ENCODE data around the gene CDH23. TPM values are rescaled to one million over a fixed set of nuclear protein-coding genes. Genes with fewer than 3 reads are reported as not detected.

The CDH23 gene
- polyA plus RNA-seq, 1 donor, result 0.90 TPM

DNA sequence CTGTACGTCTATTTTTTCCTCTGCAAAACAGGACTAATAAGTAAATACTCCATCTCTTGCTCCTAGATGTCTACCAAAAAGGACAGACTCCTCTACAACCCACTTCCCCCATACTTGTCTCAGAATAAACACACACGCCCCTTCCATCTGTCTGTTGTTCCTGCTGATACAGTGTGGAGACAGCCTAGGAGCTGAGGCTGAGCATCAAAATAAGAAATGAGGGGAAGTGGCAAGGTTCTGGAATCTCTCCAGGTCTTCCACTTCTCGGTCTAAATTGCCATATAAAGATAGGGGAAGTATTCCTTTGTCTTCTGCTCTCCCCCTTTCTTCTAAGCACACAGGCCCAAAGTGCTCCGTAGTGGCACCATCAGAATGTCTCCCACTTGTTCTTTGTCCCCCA lies 407.4 kb downstream of the CDH23 start:
- DNase-seq, result no peak

DNA sequence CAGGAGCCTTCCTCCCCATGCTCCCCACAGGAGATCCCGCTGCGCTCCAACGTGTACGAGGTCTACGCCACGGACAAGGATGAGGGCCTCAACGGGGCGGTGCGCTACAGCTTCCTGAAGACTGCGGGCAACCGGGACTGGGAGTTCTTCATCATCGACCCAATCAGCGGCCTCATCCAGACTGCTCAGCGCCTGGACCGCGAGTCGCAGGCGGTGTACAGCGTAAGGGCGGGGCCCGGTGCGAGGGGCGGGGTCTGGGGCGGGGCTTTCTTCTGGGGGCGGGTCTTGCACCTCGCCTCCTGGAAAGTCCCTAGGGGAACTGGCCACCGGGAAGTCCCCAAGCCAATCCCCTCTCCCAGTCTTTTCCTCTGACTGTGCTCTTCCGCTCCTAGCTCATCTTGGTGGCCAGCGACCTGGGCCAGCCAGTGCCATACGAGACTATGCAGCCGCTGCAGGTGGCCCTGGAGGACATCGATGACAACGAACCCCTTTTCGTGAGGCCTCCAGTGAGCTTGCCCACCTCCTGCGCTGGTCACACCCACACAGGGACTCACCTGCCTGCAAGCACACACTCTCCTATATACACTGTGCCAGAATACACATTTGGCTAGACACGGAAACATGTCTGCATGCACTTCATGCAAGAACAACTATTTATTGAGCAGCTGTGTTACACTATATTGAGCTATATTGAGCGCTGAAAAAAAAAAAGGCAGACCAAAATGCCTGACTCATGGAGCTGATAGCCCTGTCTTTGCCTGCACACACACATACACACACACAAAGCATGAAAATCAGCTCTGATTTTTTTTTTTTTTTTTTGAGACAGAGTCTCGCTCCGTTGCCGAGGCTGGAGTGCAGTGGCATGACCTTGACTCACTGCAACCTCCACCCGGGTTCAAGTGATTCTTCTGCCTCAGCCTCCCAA lies 409.3 kb downstream of the CDH23 start:
- no peak for DNase-seq

DNA sequence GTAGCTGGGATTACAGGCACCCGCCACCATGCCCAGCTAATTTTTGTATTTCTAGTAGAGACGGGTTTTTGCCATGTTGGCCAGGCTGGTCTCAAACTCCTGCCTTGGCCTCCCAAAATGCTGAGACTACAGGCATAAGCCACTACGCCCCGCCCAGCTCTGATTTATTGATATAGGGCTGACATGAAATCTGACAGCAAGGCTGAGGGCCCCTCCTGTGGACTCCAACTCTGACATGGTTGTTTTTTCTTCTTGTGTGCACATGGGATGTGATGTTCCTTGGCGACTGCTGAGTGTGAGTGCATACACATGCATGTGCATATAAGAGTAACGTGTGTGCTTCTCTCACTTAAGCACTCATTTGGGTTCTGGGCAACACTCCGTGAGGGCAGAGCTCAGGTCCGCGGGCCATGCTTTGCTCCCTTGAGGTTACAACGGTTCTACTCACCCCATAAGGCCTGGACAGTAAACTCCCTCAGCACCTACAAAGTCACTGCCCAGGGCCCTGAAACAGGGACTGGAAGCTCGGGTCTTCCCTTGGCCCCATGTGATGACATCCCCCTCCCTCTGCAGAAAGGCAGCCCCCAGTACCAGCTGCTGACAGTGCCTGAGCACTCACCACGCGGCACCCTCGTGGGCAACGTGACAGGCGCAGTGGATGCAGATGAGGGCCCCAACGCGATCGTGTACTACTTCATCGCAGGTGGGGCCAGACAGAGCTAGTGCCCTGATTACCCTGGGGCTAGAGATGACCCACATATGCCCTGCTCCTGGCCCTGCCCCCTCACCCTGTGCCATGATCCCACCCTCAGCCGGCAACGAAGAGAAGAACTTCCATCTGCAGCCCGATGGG lies 410.2 kb downstream of the CDH23 start:
- no peak for DNase-seq

DNA sequence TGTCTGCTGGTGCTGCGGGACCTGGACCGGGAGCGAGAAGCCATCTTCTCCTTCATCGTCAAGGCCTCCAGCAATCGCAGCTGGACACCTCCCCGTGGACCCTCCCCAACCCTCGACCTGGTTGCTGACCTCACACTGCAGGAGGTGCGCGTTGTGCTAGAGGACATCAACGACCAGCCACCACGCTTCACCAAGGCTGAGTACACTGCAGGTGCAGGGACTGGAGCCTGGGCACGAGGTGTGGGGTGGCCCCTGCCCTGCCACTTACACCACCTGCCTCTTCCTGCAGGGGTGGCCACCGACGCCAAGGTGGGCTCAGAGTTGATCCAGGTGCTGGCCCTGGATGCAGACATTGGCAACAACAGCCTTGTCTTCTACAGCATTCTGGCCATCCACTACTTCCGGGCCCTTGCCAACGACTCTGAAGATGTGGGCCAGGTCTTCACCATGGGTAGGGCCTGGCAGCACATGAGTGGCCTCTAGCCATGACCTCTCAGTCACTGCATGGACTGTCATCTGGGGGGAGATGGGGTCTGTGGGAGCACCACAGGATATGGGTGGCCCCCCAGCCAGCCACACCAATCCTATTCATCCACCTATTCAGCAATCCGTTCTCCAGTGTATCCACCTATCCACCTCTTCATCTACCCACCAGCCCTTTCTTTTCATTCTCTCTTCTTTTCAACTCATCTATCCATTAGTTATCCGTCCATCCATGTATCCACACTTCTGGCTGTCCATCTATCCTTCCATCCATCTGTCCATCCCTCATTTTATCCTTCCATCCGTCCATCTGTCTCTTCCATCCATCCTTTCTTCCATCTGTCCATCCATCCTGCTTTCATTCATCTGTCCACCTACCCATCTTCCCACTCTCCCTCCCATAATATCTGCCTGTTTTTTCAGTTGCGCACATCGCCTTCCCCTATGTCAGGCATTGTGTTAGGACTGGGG lies 411.1 kb downstream of the CDH23 start:
- DNase-seq, result no peak

DNA sequence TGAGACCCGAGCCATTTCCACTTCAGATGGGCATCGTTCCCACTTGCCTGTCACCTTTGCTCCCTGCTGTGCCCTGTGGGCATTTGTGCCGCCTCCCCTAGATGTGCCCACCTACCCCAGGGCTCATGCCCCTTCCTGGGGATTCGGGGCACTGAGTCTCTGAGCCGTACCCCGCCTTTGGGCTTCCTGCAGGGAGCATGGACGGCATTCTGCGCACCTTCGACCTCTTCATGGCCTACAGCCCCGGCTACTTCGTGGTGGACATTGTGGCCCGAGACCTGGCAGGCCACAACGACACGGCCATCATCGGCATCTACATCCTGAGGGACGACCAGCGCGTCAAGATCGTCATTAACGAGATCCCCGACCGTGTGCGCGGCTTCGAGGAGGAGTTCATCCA lies 412.9 kb downstream of the CDH23 start:
- DNase-seq, result no peak

DNA sequence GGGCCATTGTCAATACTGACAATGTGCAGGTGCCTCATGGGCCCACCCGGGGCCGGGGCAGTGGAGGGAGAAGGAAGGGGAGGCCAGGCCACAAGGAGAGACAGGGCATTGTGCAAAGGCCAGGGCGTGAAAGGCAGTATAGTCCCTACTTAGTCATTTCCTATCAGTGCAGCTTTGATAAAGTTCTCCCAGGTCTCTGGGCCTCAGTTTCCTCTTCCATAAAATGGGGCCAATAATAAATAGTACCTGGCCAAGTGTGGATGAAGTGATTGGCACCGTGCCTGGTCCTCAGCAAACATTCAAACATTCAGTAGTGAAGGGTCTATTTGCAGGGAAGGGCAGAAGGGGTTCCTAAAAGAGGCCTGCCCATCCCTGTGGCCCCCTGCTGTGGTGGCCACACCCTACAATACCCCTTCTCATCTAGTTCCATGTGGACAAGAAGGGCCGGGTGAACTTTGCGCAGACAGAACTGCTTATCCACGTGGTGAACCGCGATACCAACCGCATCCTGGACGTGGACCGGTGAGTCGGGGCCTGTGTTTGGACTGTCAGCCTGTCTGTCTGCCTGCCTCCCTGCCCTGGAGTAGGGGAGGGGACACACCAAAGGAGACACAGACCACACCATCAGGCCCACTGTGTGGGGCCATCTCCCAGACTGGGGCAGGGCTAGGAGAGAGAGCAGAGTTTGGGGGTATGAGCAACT lies 413.5 kb downstream of the CDH23 start:
- no peak for DNase-seq

DNA sequence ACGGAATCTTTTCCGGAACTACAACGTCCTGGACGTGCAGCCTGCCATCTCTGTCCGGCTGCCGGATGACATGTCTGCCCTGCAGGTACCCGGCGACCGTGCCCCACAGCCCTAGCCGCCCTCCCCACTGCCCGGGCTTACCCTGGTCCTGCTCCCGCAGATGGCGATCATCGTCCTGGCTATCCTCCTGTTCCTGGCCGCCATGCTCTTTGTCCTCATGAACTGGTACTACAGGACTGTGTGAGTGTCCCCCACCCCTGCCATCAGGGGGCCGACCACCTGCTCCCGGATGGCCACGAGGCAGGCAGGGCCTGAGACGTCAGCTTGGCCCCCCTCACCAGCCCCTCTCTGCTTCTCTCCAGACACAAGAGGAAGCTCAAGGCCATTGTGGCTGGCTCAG lies 414.6 kb downstream of the CDH23 start:
- DNase-seq, result no peak

DNA sequence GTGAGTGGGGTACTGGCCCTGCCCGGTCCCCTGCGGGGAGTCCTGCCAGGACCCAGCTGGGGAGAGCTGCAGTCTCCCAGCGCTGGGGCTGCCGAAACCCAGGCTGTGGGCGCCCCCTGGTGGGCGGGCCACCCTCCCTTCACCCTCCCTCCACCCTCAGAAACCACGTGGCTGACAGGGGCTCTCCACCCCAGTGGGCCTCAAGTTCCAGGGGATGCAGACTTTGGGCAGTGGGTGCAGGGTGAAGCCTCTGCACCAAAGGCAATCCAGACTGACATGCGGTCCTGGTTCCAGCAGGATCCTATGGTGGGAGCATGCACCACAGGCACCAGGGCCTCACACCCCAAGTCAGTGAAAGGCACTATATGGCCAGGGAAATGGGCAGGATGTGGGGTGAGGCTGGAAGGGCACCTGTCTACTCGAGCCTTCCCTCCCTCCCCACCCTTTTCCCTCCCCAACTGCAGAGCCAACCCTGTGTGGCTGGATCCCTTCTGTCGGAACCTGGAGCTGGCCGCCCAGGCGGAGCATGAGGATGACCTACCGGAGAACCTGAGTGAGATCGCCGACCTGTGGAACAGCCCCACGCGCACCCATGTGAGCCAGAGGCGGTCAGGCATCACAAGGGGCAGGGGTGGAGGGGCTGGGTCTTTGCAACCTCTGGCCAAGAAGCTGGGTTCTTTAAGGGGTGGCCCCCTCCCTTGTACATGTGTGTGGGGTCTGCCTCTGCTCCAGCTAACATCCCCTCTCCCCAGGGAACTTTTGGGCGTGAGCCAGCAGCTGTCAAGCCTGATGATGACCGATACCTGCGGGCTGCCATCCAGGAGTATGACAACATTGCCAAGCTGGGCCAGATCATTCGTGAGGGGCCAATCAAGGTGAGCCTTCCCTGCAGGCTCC lies 415.5 kb downstream of the CDH23 start:
- peak; percentile 35 for DNase-seq

DNA sequence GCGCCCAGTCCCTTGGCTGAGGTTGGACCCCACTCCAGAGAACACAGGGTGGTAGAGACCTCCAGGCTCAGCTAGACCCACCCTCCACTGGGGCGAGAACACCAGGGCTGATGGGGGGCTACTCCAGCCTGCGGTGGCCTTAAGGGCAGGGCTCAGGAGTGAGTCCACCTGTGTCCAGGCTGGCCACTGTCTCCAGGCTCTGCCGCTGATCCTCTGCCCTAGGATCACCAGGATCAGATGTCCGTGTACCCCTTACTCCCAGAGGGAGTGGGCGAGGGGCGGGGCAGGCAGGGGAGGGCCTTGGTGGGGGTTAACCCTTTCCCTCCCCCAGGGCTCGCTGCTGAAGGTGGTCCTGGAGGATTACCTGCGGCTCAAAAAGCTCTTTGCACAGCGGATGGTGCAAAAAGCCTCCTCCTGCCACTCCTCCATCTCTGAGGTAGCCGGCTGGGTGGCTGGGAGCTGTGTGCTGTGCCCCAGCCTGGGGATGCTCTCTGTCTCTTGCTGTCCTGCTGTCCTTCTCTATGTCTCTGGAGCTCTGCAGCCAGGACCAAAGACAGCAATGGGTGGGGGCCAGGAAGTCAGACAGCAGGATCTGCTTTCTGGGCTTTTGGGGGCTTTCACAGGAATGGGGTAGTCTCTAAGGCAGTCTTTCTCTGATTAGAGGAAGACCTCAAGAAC lies 416.3 kb downstream of the CDH23 start:
- no peak for DNase-seq

DNA sequence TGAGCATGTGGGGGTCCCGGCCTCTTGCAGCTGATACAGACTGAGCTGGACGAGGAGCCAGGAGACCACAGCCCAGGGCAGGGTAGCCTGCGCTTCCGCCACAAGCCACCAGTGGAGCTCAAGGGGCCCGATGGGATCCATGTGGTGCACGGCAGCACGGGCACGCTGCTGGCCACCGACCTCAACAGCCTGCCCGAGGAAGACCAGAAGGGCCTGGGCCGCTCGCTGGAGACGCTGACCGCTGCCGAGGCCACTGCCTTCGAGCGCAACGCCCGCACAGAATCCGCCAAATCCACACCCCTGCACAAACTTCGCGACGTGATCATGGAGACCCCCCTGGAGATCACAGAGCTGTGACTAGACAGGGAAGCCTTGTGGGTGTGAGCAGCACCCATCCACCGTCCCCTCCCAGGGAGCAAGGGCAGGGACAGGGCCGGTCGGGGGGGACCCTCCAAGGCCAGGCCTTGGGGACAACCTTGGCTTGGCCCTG lies 418.2 kb downstream of the CDH23 start:
- DNase-seq, result no peak

DNA sequence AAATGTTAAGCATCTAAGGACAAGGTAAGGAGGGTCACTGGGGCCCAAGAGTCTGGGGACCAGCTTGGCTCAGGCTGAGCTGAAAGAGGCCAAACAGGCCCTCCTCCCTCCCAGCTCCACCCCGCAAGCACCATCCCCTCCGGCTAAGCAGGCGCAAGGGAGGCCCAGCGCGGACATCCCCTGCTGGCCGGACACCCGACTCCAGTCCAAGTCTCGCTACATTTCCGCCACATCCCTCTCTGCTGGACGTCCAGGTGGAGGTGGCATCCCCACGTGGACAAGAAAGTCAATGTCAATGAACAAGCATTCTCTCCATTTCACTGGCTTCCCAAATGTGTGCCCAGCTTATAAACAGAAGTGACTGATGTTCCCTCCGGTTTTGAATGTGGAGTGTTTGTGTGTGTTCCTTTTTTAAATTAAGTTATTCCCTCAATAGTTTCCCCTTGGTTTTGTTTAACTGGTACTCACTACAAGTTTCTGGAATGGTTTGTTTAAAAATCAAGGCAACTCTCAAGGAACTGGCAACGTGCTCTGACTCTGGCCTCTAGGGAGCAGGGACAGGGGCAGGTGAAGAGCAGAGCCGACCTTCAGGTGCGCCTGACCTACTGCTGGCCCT lies 418.9 kb downstream of the CDH23 start:
- no peak for DNase-seq

DNA sequence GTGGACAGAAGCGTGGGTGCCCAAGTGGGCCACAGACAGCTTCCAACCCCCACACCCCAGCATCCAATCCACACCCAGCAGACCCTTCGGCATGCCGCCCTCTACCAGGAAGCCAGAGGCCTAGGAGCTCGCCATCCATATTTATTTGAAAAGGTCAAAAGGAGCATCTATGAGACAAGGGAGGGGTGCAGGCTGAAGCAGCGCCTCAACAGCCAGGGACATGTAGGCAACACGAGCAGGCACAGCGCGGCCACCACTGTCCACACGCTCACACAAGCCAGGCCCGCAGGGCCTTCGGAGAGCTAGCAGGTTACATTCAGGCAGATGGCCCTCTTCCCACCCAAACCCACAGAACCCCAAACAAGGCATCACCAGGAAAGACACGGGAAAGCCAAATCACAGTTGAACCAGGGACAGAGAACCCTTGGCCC lies 419.7 kb downstream of the CDH23 start:
- no peak for DNase-seq

DNA sequence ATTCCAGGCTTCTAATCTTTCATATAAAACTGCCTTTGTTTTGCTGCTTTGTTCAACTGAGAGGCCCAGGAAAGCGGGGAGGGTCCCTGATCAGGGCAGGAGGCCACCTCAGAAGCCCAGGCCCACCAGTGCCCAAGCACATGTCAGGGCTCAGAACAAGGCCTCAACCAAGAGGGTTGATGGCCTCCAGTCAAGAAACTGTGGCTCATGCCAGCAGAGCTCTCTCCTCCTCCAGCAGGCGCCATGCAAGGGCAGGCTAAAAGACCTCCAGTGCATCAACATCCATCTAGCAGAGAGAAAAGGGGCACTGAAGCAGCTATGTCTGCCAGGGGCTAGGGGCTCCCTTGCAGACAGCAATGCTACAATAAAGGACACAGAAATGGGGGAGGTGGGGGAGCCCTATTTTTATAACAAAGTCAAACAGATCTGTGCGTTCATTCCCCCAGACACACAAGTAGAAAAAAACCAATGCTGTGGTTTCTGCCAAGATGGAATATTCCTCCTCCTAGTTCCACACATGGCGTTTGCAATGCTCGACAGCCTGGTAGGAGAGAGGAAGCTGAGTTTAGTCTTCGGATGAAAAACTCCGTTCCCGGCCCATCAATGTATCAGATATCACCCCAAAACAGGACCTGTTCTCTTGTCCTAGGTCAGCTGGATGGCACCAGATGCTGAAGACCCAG lies 420.4 kb downstream of the CDH23 start:
- DNase-seq, result no peak

DNA sequence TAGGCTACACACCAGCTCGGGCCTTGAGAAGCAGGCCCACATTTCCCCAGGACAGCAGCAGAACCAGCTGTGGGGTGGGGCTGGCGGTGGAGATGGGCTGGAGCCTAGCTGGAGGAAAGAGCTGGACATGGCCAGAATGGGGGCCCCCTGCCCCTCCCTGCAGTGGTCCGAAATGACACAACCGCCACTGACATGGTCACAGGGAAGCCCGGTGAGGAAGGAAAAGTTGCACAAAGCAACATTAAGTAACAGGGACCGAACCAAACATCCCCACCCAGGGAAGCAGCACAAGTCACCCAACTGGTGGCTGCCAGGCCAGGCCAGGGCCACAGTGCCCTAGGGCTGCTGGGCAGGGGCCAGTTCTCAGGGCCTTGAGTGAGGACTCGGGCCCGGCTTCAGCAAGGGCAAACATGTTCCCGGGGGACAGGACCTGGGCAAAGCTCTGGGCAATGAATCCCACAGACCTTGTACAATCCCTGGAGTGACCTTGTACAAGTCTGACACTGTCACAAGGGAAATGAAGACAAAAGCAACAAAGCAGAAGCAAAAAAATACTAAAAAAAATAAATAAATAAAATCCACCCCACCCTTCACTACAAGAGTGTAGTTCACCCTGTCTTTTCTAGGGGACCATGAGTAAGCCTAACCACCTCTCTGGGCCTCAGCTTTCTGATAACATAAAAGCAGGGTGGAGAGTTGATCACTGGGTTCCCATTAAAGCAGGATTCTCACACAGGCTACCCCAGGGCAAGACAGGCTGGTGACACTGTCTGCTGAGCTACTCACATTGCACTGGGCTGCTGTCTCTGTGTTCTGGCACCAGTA lies 421.3 kb downstream of the CDH23 start:
- DNase-seq, result no peak

DNA sequence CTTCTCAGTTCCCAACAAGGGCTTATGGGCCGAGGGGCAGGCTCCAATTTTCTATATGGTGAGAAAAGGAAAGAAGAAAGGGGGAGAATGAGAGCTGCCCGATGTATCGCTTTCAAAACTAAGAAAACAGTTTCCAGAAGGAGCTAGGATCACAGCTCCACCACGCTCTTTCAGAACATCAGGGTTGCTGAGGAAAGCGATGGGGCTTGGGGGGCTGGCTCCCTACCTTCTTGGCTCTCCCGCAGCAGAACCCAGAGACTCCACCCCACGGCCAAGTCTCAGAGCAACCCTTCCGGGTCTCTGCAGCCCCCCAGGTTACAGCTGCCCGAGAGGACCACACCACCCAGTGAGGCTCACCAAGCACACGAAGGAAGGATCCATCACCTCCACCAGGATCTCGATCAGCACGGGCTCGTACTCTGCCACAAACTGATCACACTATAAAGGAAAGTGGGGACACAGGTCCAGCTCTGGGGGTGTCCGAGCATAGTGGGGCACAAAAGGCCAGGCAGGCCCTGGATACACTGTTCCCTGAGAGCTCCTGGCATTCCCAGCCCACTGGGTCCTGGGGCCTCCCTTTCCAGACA lies 422.0 kb downstream of the CDH23 start:
- no peak for DNase-seq

DNA sequence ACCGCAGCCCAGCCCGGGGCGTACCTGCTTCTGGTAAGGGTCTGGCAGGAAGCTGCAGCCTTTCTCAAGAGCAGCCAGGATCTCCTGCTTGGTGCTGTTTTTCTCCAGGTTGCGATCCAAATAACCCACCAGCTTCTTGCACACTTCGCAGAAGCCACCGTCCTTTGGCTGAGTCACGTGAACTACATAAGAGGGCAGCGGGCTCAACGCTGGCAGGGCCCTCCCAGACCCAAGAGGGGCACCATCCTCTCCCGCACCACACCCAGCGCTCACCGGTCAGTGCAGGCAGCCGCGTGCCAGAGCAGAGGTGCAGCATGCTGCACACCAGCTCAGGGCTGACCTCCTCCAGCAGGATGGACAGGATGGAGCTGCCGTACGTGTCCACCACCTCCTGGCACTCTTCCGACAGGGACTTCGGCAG lies 422.7 kb downstream of the CDH23 start:
- no peak for DNase-seq

DNA sequence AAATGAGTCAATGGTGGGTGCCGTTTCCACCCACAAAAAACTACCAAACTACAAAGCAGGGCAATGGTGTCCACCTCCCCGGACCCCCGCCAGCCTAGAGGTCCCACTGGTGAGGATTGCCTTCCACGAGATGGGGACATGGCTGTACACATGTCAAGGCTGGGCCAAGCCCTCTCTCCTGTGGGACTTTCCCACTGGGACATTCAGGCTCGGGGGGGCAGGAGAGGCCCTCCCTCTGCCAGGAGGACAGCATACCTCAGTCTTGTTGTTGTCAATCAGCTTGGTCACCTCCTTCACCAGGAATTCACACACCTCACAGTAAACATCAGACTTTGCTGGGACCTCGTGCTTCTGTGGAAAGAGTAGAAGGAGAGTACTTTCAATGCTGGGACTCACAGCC lies 423.3 kb downstream of the CDH23 start:
- no peak for DNase-seq

All from left kidney (tissue), 2 donors.